ENCODE data around the gene SNURF.
"Not testable (repeated sequence)": the region's sequence is repeated elsewhere in the genome, so short reads cannot be mapped to it uniquely, and the experiment has no call there.

SNURF gene

GRCh38 chr15:24954783-24955530 lies at the start of gene SNURF, which contains the start of gene SNRPN:
SNURF (plus strand) TSS chr15:24954987; CDS start chr15:24955049, 62 bp downstream.
SNRPN (plus strand) TSS chr15:24954987; CDS start chr15:24974454, 19,467 bp downstream.
- Histone ChIP-seq H3K27me3 (ENCODE audit: low read depth, low read length) (no peaks in the 10 kb centered on the region), H3K9me3 (ENCODE audit: control insufficient read depth in 1 of 2, low read length in 2 of 2) (no peaks in the 10 kb centered on the region), H3K4me1 (ENCODE audit: control insufficient read depth in 1 of 2, insufficient read depth in 2 of 2, low read length in 2 of 2) (peaks cover 3% of the 10 kb centered on the region in 2 donors), H3K36me3 (ENCODE audit: control insufficient read depth in 1 of 2, insufficient read depth in 2 of 2, low read length in 2 of 2) (no peaks in the 10 kb centered on the region), H3K27ac (ENCODE audit: low read length) (peak within 1 kb of the TSS; percentile 94), H3K4me3 (ENCODE audit: low read depth in 1 of 2, low read length in 2 of 2) (peak within 1 kb of the TSS; percentile 80 to 89)

GRCh38 chr15:24916305-24917009 lies 38.3 kb upstream of the SNURF start:
- no peaks in the 10 kb centered on the region for H3K27me3 ChIP-seq (ENCODE audit: low read depth, low read length)
- no peaks in the 10 kb centered on the region for H3K4me1 ChIP-seq (ENCODE audit: control insufficient read depth in 1 of 2, insufficient read depth in 2 of 2, low read length in 2 of 2)
- no peak overlapping the region for H3K27ac ChIP-seq (ENCODE audit: low read length)
- no peak overlapping the region for H3K4me3 ChIP-seq (ENCODE audit: low read depth in 1 of 2, low read length in 2 of 2)
- H3K36me3 ChIP-seq (ENCODE audit: control insufficient read depth in 1 of 2, insufficient read depth in 2 of 2, low read length in 2 of 2): no peaks in the 10 kb centered on the region
- H3K9me3 ChIP-seq (ENCODE audit: control insufficient read depth in 1 of 2, low read length in 2 of 2): peaks cover 2 to 4% of the 10 kb centered on the region in 2 donors

GRCh38 chr15:24917431-24917830 lies 37.4 kb upstream of the SNURF start:
- Histone ChIP-seq H3K27ac (ENCODE audit: low read length) (no peak overlapping the region), H3K9me3 (ENCODE audit: control insufficient read depth in 1 of 2, low read length in 2 of 2) (peaks cover 2 to 4% of the 10 kb centered on the region in 2 donors), H3K4me1 (ENCODE audit: control insufficient read depth in 1 of 2, insufficient read depth in 2 of 2, low read length in 2 of 2) (no peaks in the 10 kb centered on the region), H3K27me3 (ENCODE audit: low read depth, low read length) (no peaks in the 10 kb centered on the region), H3K36me3 (ENCODE audit: control insufficient read depth in 1 of 2, insufficient read depth in 2 of 2, low read length in 2 of 2) (no peaks in the 10 kb centered on the region), H3K4me3 (ENCODE audit: low read depth in 1 of 2, low read length in 2 of 2) (no peak overlapping the region)

- H3K9me3 ChIP-seq (ENCODE audit: control insufficient read depth in 1 of 2, low read length in 2 of 2): peaks cover 2 to 4% of the 10 kb centered on the region in 2 donors
- no peak overlapping the region for H3K4me3 ChIP-seq (ENCODE audit: low read depth in 1 of 2, low read length in 2 of 2)
- H3K4me1 ChIP-seq (ENCODE audit: control insufficient read depth in 1 of 2, insufficient read depth in 2 of 2, low read length in 2 of 2): no peaks in the 10 kb centered on the region
- no peaks in the 10 kb centered on the region for H3K36me3 ChIP-seq (ENCODE audit: control insufficient read depth in 1 of 2, insufficient read depth in 2 of 2, low read length in 2 of 2)
- no peaks in the 10 kb centered on the region for H3K27me3 ChIP-seq (ENCODE audit: low read depth, low read length)
- H3K27ac ChIP-seq (ENCODE audit: low read length): no peak overlapping the region
Observed at GRCh38 chr15:24919446-24919845, 35.3 kb upstream of the SNURF start.

GRCh38 chr15:24922781-24923180 lies 32.0 kb upstream of the SNURF start:
- H3K4me3 ChIP-seq (ENCODE audit: low read depth in 1 of 2, low read length in 2 of 2); H3K27me3 ChIP-seq (ENCODE audit: low read depth, low read length); H3K36me3 ChIP-seq (ENCODE audit: control insufficient read depth in 1 of 2, insufficient read depth in 2 of 2, low read length in 2 of 2); H3K4me1 ChIP-seq (ENCODE audit: control insufficient read depth in 1 of 2, insufficient read depth in 2 of 2, low read length in 2 of 2); H3K27ac ChIP-seq (ENCODE audit: low read length); H3K9me3 ChIP-seq (ENCODE audit: control insufficient read depth in 1 of 2, low read length in 2 of 2): not testable (repeated sequence)

- Histone ChIP-seq H3K4me1 (ENCODE audit: control insufficient read depth in 1 of 2, insufficient read depth in 2 of 2, low read length in 2 of 2) (no peaks in the 10 kb centered on the region), H3K27ac (ENCODE audit: low read length) (no peak overlapping the region), H3K9me3 (ENCODE audit: control insufficient read depth in 1 of 2, low read length in 2 of 2) (no peaks in the 10 kb centered on the region), H3K27me3 (ENCODE audit: low read depth, low read length) (no peaks in the 10 kb centered on the region), H3K36me3 (ENCODE audit: control insufficient read depth in 1 of 2, insufficient read depth in 2 of 2, low read length in 2 of 2) (no peaks in the 10 kb centered on the region), H3K4me3 (ENCODE audit: low read depth in 1 of 2, low read length in 2 of 2) (no peak overlapping the region)
Observed at GRCh38 chr15:24924153-24924552, 30.6 kb upstream of the SNURF start.

GRCh38 chr15:24924621-24925020 lies 30.2 kb upstream of the SNURF start:
- Histone ChIP-seq H3K27me3 (ENCODE audit: low read depth, low read length) (no peaks in the 10 kb centered on the region), H3K27ac (ENCODE audit: low read length) (no peak overlapping the region), H3K9me3 (ENCODE audit: control insufficient read depth in 1 of 2, low read length in 2 of 2) (no peaks in the 10 kb centered on the region), H3K4me1 (ENCODE audit: control insufficient read depth in 1 of 2, insufficient read depth in 2 of 2, low read length in 2 of 2) (no peaks in the 10 kb centered on the region), H3K4me3 (ENCODE audit: low read depth in 1 of 2, low read length in 2 of 2) (no peak overlapping the region), H3K36me3 (ENCODE audit: control insufficient read depth in 1 of 2, insufficient read depth in 2 of 2, low read length in 2 of 2) (no peaks in the 10 kb centered on the region)

- H3K27me3 ChIP-seq (ENCODE audit: low read depth, low read length); H3K36me3 ChIP-seq (ENCODE audit: control insufficient read depth in 1 of 2, insufficient read depth in 2 of 2, low read length in 2 of 2); H3K4me3 ChIP-seq (ENCODE audit: low read depth in 1 of 2, low read length in 2 of 2); H3K4me1 ChIP-seq (ENCODE audit: control insufficient read depth in 1 of 2, insufficient read depth in 2 of 2, low read length in 2 of 2); H3K9me3 ChIP-seq (ENCODE audit: control insufficient read depth in 1 of 2, low read length in 2 of 2); H3K27ac ChIP-seq (ENCODE audit: low read length): not testable (repeated sequence)
Observed at GRCh38 chr15:24931874-24932732, 22.7 kb upstream of the SNURF start.

GRCh38 chr15:24933716-24934115 lies 21.1 kb upstream of the SNURF start:
- no peaks in the 10 kb centered on the region for H3K27me3 ChIP-seq (ENCODE audit: low read depth, low read length)
- no peak overlapping the region for H3K27ac ChIP-seq (ENCODE audit: low read length)
- no peaks in the 10 kb centered on the region for H3K4me1 ChIP-seq (ENCODE audit: control insufficient read depth in 1 of 2, insufficient read depth in 2 of 2, low read length in 2 of 2)
- no peak overlapping the region for H3K4me3 ChIP-seq (ENCODE audit: low read depth in 1 of 2, low read length in 2 of 2)
- no peaks in the 10 kb centered on the region for H3K9me3 ChIP-seq (ENCODE audit: control insufficient read depth in 1 of 2, low read length in 2 of 2)
- H3K36me3 ChIP-seq (ENCODE audit: control insufficient read depth in 1 of 2, insufficient read depth in 2 of 2, low read length in 2 of 2): no peaks in the 10 kb centered on the region

- not testable (repeated sequence) for H3K4me3 ChIP-seq (ENCODE audit: low read depth in 1 of 2, low read length in 2 of 2); H3K36me3 ChIP-seq (ENCODE audit: control insufficient read depth in 1 of 2, insufficient read depth in 2 of 2, low read length in 2 of 2); H3K4me1 ChIP-seq (ENCODE audit: control insufficient read depth in 1 of 2, insufficient read depth in 2 of 2, low read length in 2 of 2); H3K27me3 ChIP-seq (ENCODE audit: low read depth, low read length); H3K9me3 ChIP-seq (ENCODE audit: control insufficient read depth in 1 of 2, low read length in 2 of 2); H3K27ac ChIP-seq (ENCODE audit: low read length)
Observed at GRCh38 chr15:24938224-24938623, 16.6 kb upstream of the SNURF start.

- Histone ChIP-seq H3K27ac (ENCODE audit: low read length) (no peak overlapping the region), H3K27me3 (ENCODE audit: low read depth, low read length) (no peaks in the 10 kb centered on the region), H3K4me1 (ENCODE audit: control insufficient read depth in 1 of 2, insufficient read depth in 2 of 2, low read length in 2 of 2) (peaks cover 0 to 2% of the 10 kb centered on the region in 2 donors), H3K36me3 (ENCODE audit: control insufficient read depth in 1 of 2, insufficient read depth in 2 of 2, low read length in 2 of 2) (no peaks in the 10 kb centered on the region), H3K4me3 (ENCODE audit: low read depth in 1 of 2, low read length in 2 of 2) (no peak overlapping the region), H3K9me3 (ENCODE audit: control insufficient read depth in 1 of 2, low read length in 2 of 2) (no peaks in the 10 kb centered on the region)
Observed at GRCh38 chr15:24940236-24940635, 14.6 kb upstream of the SNURF start.
